Kidney (tissue), 14 donors: ENCODE results near the gene SAMD4A. TPM values are rescaled to one million over a fixed set of nuclear protein-coding genes. Genes with fewer than 3 reads are reported as not detected.

Experiments
- DNase-seq, 5 donors: peaks; one replicate each; pipeline ENCODE4 v3.0.0-alpha.2; 2013 to 2020
- FAIRE-seq: peaks from 2 replicates; lab custom pipeline; 2012; peaks lifted over from hg19 to GRCh38; lab: Jason Lieb, UNC
- H3K27ac ChIP-seq, 2 donors: one replicate each; pipeline ENCODE4 v1.7.0; 2013; ENCODE audit warnings: low read depth in 2 of 2, low read length in 2 of 2, inconsistent platforms in 1 of 2
- H3K27me3 ChIP-seq: one replicate; pipeline ENCODE4 v1.7.1; 2013; ENCODE audit warnings: low read length, inconsistent platforms; ENCODE audit not compliant: control insufficient read depth, insufficient read depth
- H3K36me3 ChIP-seq, 3 donors: one replicate each; pipeline versions ENCODE4 v1.7.0 to v1.7.1; 2013; ENCODE audit warnings: low read length in 3 of 3, control low read depth in 1 of 3, inconsistent platforms in 1 of 3; ENCODE audit not compliant: insufficient read depth in 3 of 3, control insufficient read depth in 2 of 3
- H3K4me1 ChIP-seq, 3 donors: one replicate each; pipeline versions ENCODE4 v1.7.0 to v1.7.1; 2013; ENCODE audit warnings: low read length in 3 of 3, inconsistent platforms in 1 of 3, low read depth in 1 of 3; ENCODE audit not compliant: control insufficient read depth in 2 of 3, insufficient read depth in 2 of 3
- H3K4me3 ChIP-seq, 3 donors: one replicate each; pipeline versions ENCODE4 v1.7.0 to v1.8.1; 2013; ENCODE audit warnings: low read length in 3 of 3, control low read depth in 1 of 3, inconsistent platforms in 1 of 3
- H3K9ac ChIP-seq, 3 donors: one replicate each; pipeline versions ENCODE4 v1.7.0 to v1.7.1; 2013; ENCODE audit warnings: low read length in 3 of 3, control low read depth in 1 of 3, inconsistent platforms in 1 of 3
- H3K9me3 ChIP-seq, 3 donors: one replicate each; pipeline versions ENCODE4 v1.7.0 to v1.7.1; 2013; ENCODE audit warnings: low read length in 3 of 3, control low read depth in 1 of 3, inconsistent platforms in 1 of 3; ENCODE audit not compliant: control insufficient read depth in 2 of 3, insufficient read depth in 1 of 3
- CTCF ChIP-seq: IDR thresholded peaks from 3 replicates; pipeline ENCODE4 v1.5.1; 2012; ENCODE audit warnings: mild to moderate bottlenecking, moderate library complexity, borderline replicate concordance; ENCODE audit not compliant: insufficient read depth; ENCODE audit errors: extremely low read depth
- intact Hi-C: fragments of 100-400 bp; cut with DNase I; formaldehyde crosslinking; loops from one replicate; pipeline ENCODE4 v1.11.1; 2022
- polyA plus RNA-seq: library from polyadenylated mRNA; stranded (reverse); fragments of 350-450 nt; fragmentation: Illumina TruSeq; extraction: RNeasy Lipid Tissue Mini Kit (QIAGEN cat#74804); gene quantifications from one replicate; pipeline ENCODE4 v1.2.3, GENCODE V29; 2014; ENCODE audit warnings: low read depth, low replicate concordance; ENCODE audit not compliant: insufficient read depth
- total RNA-seq: library from RNA; stranded (reverse); fragmentation: NEBNext Ultra II Directional; extraction: Animal tissue kit (Norgen Biotek cat#: 25700); gene quantifications from one replicate; pipeline ENCODE4 v1.2.1, GENCODE V29; 2021
- donor health status: control.
- donor health status: control.
- donor health status: control.
- donor health status: control.
- donor health status: control.
- donor health status: DM: yes; HTN: yes; CAD: no.
- donor health status: Normal renal cell carcinoma (clear cell type).

The SAMD4A gene
- total and polyA plus RNA-seq, 2 donors from 2014 or later: 7.4 to 46.5 TPM

- Histone ChIP-seq H3K9me3 (no peaks in the 10 kb centered on the region), H3K4me1 (no peaks in the 10 kb centered on the region), H3K27ac (no peak overlapping the region), H3K4me3 (no peak overlapping the region), H3K27me3 (no peaks in the 10 kb centered on the region), H3K36me3 (no peaks in the 10 kb centered on the region), H3K9ac (no peak overlapping the region)
- no peak for TF ChIP-seq CTCF
- FAIRE-seq (no peak), DNase-seq (no peak)
- intact Hi-C loops: no loop called here
These were observed 267.2 kb downstream of the SAMD4A start for GRCh38 chr14:54834081-54834480.

GRCh38 chr14:54834727-54835126, 267.8 kb downstream of the SAMD4A start:
- Histone ChIP-seq H3K4me1 (peaks cover 0 to 1% (median under 1%) of the 10 kb centered on the region in 3 donors), H3K27ac (no peak overlapping the region), H3K9me3 (no peaks in the 10 kb centered on the region), H3K9ac (no peak overlapping the region), H3K36me3 (no peaks in the 10 kb centered on the region), H3K27me3 (no peaks in the 10 kb centered on the region), H3K4me3 (no peak overlapping the region)
- no peak for TF ChIP-seq CTCF
- FAIRE-seq (no peak), DNase-seq (no peak)
- intact Hi-C loops: no loop called here

GRCh38 chr14:54836231-54836630, 269.3 kb downstream of the SAMD4A start:
- no peaks in the 10 kb centered on the region for H3K9me3 ChIP-seq
- no peak for TF ChIP-seq CTCF
- no peak overlapping the region for H3K9ac ChIP-seq
- H3K27ac ChIP-seq: no peak overlapping the region
- no peaks in the 10 kb centered on the region for H3K27me3 ChIP-seq
- no peak for DNase-seq
- FAIRE-seq: no peak
- intact Hi-C loops: no loop called here
- H3K36me3 ChIP-seq: no peaks in the 10 kb centered on the region
- peaks cover 0 to 9% (median 4%) of the 10 kb centered on the region in 3 donors for H3K4me1 ChIP-seq
- H3K4me3 ChIP-seq: no peak overlapping the region
